ENCODE results near the gene ANGPTL3.
"Not testable (repeated sequence)": the region's sequence is repeated elsewhere in the genome, so short reads cannot be mapped to it uniquely, and the experiment has no call there.

ANGPTL3 gene

DNA sequence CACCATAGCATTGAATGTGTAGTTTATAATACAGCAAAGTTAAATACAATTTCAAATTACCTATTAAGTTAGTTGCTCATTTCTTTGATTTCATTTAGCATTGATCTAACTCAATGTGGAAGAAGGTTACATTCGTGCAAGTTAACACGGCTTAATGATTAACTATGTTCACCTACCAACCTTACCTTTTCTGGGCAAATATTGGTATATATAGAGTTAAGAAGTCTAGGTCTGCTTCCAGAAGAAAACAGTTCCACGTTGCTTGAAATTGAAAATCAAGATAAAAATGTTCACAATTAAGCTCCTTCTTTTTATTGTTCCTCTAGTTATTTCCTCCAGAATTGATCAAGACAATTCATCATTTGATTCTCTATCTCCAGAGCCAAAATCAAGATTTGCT is at the start of gene ANGPTL3:
ANGPTL3 (plus strand) TSS at position 240 of the 400 bp plus-strand sequence; CDS start at position 287, 47 bp downstream.
- no peak within 1 kb of the TSS for H3K27ac ChIP-seq (ENCODE audit: low read length)
- no peaks in the 10 kb centered on the region for H3K9me3 ChIP-seq (ENCODE audit: control insufficient read depth in 2 of 2, low read length in 2 of 2)
- no peak within 1 kb of the TSS for H3K9ac ChIP-seq (ENCODE audit: low read length in 2 of 2)
- H3K4me1 ChIP-seq (ENCODE audit: control insufficient read depth, insufficient read depth, low read length) = no peaks in the 10 kb centered on the region
- H3K4me3 ChIP-seq (ENCODE audit: low read length in 2 of 2) = no peak within 1 kb of the TSS
- H3K36me3 ChIP-seq (ENCODE audit: control insufficient read depth in 2 of 2, insufficient read depth in 2 of 2, low read length in 2 of 2) = no peaks in the 10 kb centered on the region
- no peaks in the 10 kb centered on the region for H3K27me3 ChIP-seq (ENCODE audit: control insufficient read depth in 1 of 2, insufficient read depth in 2 of 2, low read length in 2 of 2)

DNA sequence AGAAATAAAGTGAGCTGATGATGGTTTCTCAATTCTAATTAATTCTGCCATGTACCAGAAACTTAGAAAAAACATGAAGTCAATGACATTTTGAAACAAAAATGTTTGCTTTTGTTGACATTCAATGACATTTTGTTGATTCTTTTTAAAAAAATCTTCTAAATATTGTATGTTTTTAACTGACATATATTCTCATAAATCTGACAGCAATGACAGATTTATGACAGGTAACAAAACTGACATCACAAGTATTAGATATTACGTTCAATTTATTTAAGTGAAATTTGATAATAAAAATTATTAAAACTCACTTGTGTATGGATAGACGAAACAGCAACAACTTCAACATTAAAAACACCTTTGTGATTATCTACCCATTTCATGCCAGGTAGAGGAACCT is 36.0 kb upstream of the ANGPTL3 start:
- no peaks in the 10 kb centered on the region for H3K4me1 ChIP-seq (ENCODE audit: control insufficient read depth, insufficient read depth, low read length)
- no peaks in the 10 kb centered on the region for H3K27me3 ChIP-seq (ENCODE audit: control insufficient read depth in 1 of 2, insufficient read depth in 2 of 2, low read length in 2 of 2)
- no peaks in the 10 kb centered on the region for H3K9me3 ChIP-seq (ENCODE audit: control insufficient read depth in 2 of 2, low read length in 2 of 2)
- H3K9ac ChIP-seq (ENCODE audit: low read length in 2 of 2) = no peak overlapping the region
- no peak overlapping the region for H3K27ac ChIP-seq (ENCODE audit: low read length)
- peaks cover 2 to 10% of the 10 kb centered on the region in 2 donors for H3K36me3 ChIP-seq (ENCODE audit: control insufficient read depth in 2 of 2, insufficient read depth in 2 of 2, low read length in 2 of 2)
- no peak overlapping the region for H3K4me3 ChIP-seq (ENCODE audit: low read length in 2 of 2)

- H3K9ac ChIP-seq (ENCODE audit: low read length in 2 of 2); H3K4me1 ChIP-seq (ENCODE audit: control insufficient read depth, insufficient read depth, low read length); H3K9me3 ChIP-seq (ENCODE audit: control insufficient read depth in 2 of 2, low read length in 2 of 2); H3K27me3 ChIP-seq (ENCODE audit: control insufficient read depth in 1 of 2, insufficient read depth in 2 of 2, low read length in 2 of 2); H3K4me3 ChIP-seq (ENCODE audit: low read length in 2 of 2); H3K27ac ChIP-seq (ENCODE audit: low read length); H3K36me3 ChIP-seq (ENCODE audit: control insufficient read depth in 2 of 2, insufficient read depth in 2 of 2, low read length in 2 of 2): not testable (repeated sequence)
Measured at GRCh38 chr1:62567182-62567581, 30.1 kb upstream of the ANGPTL3 start.

DNA sequence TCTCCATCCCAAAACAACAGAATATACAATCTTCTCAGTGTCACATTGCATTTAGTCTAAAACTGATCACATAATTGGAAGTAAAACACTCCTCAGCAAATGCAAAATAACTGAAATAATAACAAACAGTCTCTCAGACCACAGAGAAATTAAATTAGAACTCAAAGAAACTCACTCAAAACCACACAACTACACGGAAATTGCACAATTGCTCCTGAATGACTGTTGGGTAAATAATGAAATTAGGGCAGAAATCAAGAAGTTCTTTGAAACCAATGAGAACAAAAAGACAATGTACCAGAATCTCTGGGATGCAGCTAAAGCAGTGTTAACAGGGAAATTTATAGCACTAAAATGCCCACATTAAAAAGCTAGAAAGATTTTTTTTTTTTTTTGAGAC is 29.4 kb upstream of the ANGPTL3 start:
- not testable (repeated sequence) for H3K27ac ChIP-seq (ENCODE audit: low read length); H3K4me3 ChIP-seq (ENCODE audit: low read length in 2 of 2); H3K4me1 ChIP-seq (ENCODE audit: control insufficient read depth, insufficient read depth, low read length); H3K9ac ChIP-seq (ENCODE audit: low read length in 2 of 2); H3K9me3 ChIP-seq (ENCODE audit: control insufficient read depth in 2 of 2, low read length in 2 of 2); H3K36me3 ChIP-seq (ENCODE audit: control insufficient read depth in 2 of 2, insufficient read depth in 2 of 2, low read length in 2 of 2); H3K27me3 ChIP-seq (ENCODE audit: control insufficient read depth in 1 of 2, insufficient read depth in 2 of 2, low read length in 2 of 2)

DNA sequence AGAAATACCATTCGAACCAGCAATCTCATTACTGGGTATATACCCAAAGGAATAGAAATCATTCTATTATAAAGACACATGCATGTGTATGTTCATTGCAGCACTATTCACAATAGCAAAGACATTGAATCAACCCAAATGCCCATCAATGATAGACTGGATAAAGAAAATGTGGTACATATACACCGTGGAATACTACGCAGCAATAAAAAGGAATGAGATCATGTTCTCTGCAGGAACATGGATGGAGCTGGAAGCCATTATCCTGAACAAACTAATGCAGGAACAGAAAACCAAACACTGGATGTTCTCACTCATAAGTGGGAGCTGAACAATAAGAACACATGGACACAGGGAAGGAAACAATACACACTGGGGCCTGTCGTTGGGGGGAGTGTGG is 25.8 kb upstream of the ANGPTL3 start:
- not testable (repeated sequence) for H3K27me3 ChIP-seq (ENCODE audit: control insufficient read depth in 1 of 2, insufficient read depth in 2 of 2, low read length in 2 of 2); H3K4me3 ChIP-seq (ENCODE audit: low read length in 2 of 2); H3K4me1 ChIP-seq (ENCODE audit: control insufficient read depth, insufficient read depth, low read length); H3K27ac ChIP-seq (ENCODE audit: low read length); H3K9me3 ChIP-seq (ENCODE audit: control insufficient read depth in 2 of 2, low read length in 2 of 2); H3K36me3 ChIP-seq (ENCODE audit: control insufficient read depth in 2 of 2, insufficient read depth in 2 of 2, low read length in 2 of 2); H3K9ac ChIP-seq (ENCODE audit: low read length in 2 of 2)

DNA sequence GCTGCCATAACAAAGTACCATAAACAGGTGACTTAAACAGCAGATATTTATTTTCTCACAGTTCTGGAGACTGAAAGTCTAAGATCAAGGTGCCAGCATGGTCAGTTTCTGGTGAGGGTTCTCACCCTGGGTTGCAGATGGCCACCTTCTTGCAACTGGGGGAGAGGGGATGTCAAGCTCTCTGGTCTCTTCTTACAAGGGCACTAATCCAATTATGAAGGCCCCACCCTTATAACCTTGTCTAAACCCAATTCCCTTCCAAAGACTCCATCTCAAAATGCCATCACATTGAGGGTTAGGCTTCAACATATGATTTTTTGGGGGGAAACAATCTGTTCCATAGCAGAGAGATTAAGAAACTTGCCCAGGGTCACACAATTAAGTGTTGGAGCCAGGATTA is 24.8 kb upstream of the ANGPTL3 start:
- no peak overlapping the region for H3K9ac ChIP-seq (ENCODE audit: low read length in 2 of 2)
- no peak overlapping the region for H3K27ac ChIP-seq (ENCODE audit: low read length)
- no peaks in the 10 kb centered on the region for H3K4me1 ChIP-seq (ENCODE audit: control insufficient read depth, insufficient read depth, low read length)
- no peaks in the 10 kb centered on the region for H3K27me3 ChIP-seq (ENCODE audit: control insufficient read depth in 1 of 2, insufficient read depth in 2 of 2, low read length in 2 of 2)
- peaks cover 0 to 4% of the 10 kb centered on the region in 2 donors for H3K36me3 ChIP-seq (ENCODE audit: control insufficient read depth in 2 of 2, insufficient read depth in 2 of 2, low read length in 2 of 2)
- H3K9me3 ChIP-seq (ENCODE audit: control insufficient read depth in 2 of 2, low read length in 2 of 2) = no peaks in the 10 kb centered on the region
- no peak overlapping the region for H3K4me3 ChIP-seq (ENCODE audit: low read length in 2 of 2)

DNA sequence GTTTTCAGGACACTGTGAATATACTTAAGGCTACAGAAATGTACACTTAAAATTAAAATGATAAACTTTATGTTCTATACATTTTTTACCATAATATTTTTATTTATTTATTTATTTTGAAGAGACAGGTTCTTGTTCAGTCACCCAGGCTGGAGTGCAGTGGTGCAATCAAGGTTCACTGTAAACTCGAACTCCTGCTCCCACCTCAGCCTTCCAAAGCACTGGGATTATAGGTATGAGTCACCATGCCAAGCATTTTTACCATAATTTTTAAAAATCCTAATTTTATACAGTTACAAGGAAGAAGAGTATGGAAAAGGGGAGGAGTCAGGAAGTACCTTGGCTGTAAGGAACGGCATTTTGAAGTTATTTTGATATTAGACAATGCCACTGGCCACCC is 23.6 kb upstream of the ANGPTL3 start:
- Histone ChIP-seq H3K4me3 (ENCODE audit: low read length in 2 of 2) (no peak overlapping the region), H3K4me1 (ENCODE audit: control insufficient read depth, insufficient read depth, low read length) (no peaks in the 10 kb centered on the region), H3K9ac (ENCODE audit: low read length in 2 of 2) (no peak overlapping the region), H3K27me3 (ENCODE audit: control insufficient read depth in 1 of 2, insufficient read depth in 2 of 2, low read length in 2 of 2) (no peaks in the 10 kb centered on the region), H3K27ac (ENCODE audit: low read length) (no peak overlapping the region), H3K36me3 (ENCODE audit: control insufficient read depth in 2 of 2, insufficient read depth in 2 of 2, low read length in 2 of 2) (peaks cover 0 to 4% of the 10 kb centered on the region in 2 donors), H3K9me3 (ENCODE audit: control insufficient read depth in 2 of 2, low read length in 2 of 2) (no peaks in the 10 kb centered on the region)

DNA sequence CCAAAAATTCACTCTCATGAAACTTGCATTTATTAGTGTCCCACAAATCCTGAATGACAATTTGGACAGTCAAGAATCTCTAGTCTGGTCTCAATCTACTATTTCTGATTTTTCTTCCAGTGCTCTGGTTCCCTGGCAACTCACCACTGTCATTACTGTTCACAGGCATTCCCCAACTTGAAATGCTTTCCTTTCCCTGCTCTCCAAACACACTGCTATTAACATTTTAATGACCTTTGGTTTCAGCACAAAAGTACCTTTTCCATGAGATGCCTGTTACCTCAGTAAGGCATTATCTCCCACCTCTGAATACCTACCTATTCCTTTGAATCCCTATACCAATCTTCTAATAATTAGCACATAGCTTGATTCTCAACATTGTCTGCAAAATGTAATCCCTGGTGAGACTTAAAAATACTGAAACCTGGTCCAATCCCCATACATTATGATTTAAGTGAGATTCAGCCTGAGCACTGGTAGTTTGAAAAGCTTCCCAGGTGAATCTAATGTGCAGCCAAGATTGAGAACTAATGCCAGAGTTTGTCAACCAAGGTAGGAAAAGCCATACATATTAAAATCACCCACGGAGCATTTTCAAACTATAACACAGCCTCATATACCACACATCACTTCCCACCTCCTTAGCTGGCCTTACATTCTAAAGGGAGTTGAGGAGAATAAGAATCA is 11.7 kb upstream of the ANGPTL3 start:
- H3K27ac ChIP-seq (ENCODE audit: low read length) = no peak overlapping the region
- no peak overlapping the region for H3K4me3 ChIP-seq (ENCODE audit: low read length in 2 of 2)
- no peaks in the 10 kb centered on the region for H3K4me1 ChIP-seq (ENCODE audit: control insufficient read depth, insufficient read depth, low read length)
- H3K27me3 ChIP-seq (ENCODE audit: control insufficient read depth in 1 of 2, insufficient read depth in 2 of 2, low read length in 2 of 2) = no peaks in the 10 kb centered on the region
- H3K36me3 ChIP-seq (ENCODE audit: control insufficient read depth in 2 of 2, insufficient read depth in 2 of 2, low read length in 2 of 2) = no peaks in the 10 kb centered on the region
- no peak overlapping the region for H3K9ac ChIP-seq (ENCODE audit: low read length in 2 of 2)
- no peaks in the 10 kb centered on the region for H3K9me3 ChIP-seq (ENCODE audit: control insufficient read depth in 2 of 2, low read length in 2 of 2)

GRCh38 chr1:62588000-62588399 is 9.3 kb upstream of the ANGPTL3 start:
- H3K9me3 ChIP-seq (ENCODE audit: control insufficient read depth in 2 of 2, low read length in 2 of 2) = no peaks in the 10 kb centered on the region

DNA sequence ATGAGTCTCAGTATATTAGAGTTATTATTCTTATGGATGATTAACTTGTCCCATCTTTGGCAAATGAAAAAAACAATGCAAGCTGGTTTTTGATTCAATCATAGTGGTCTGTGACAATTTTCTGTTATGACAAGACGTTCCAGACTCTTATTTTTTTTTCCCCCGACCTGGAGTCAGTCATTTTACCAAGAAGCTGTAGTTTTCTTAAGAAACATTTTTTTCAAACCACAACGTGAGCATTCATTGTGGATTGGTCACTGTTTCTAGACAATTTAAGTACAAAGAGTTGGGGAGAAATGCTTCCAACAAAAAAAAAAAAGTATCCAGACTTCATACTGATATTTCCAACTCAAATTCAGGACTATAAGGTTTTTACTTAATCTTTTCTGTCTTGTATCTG is 8.0 kb upstream of the ANGPTL3 start:
- H3K27me3 ChIP-seq (ENCODE audit: control insufficient read depth in 1 of 2, insufficient read depth in 2 of 2, low read length in 2 of 2) = no peaks in the 10 kb centered on the region
- H3K36me3 ChIP-seq (ENCODE audit: control insufficient read depth in 2 of 2, insufficient read depth in 2 of 2, low read length in 2 of 2) = no peaks in the 10 kb centered on the region
- H3K27ac ChIP-seq (ENCODE audit: low read length) = no peak overlapping the region
- H3K4me3 ChIP-seq (ENCODE audit: low read length in 2 of 2) = no peak overlapping the region
- H3K4me1 ChIP-seq (ENCODE audit: control insufficient read depth, insufficient read depth, low read length) = no peaks in the 10 kb centered on the region
- no peak overlapping the region for H3K9ac ChIP-seq (ENCODE audit: low read length in 2 of 2)
- no peaks in the 10 kb centered on the region for H3K9me3 ChIP-seq (ENCODE audit: control insufficient read depth in 2 of 2, low read length in 2 of 2)

More at GRCh38 chr1:62588000-62588399, 9.3 kb upstream of the ANGPTL3 start:
- Histone ChIP-seq H3K36me3 (ENCODE audit: control insufficient read depth in 2 of 2, insufficient read depth in 2 of 2, low read length in 2 of 2) (no peaks in the 10 kb centered on the region), H3K4me1 (ENCODE audit: control insufficient read depth, insufficient read depth, low read length) (no peaks in the 10 kb centered on the region), H3K27me3 (ENCODE audit: control insufficient read depth in 1 of 2, insufficient read depth in 2 of 2, low read length in 2 of 2) (no peaks in the 10 kb centered on the region), H3K4me3 (ENCODE audit: low read length in 2 of 2) (no peak overlapping the region), H3K27ac (ENCODE audit: low read length) (no peak overlapping the region), H3K9ac (ENCODE audit: low read length in 2 of 2) (no peak overlapping the region)

DNA sequence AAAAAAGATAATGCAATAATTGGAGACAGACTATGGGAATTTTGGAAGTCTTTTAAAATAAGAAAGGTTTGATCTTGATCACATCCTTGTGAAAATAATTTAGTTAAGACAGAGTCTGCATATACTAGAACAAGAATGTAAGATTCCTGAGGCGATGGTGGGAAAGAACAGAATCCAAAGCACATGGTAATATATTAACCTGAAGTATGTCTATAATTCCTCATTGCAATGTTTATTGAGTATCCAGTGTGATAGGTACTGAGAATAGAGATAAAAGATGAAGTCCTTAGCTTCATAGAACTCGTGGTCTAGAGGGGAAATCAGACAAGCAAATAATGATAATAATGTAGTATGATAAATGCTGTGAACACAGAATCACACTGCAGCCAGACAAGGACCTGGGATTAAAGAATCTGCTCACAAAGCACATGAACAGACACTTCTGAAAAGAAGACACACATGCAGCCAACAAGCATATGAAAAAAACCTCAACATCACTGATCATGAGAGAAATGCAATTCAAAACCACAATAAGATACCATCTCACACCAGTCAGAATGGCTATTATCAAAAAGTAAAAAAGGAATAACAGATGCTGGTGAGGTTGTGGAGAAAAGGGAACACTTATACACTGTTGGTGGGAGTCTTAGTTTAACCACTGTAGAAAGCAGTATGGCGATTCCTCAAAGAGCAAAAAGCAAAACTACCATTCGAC is 6.9 kb upstream of the ANGPTL3 start:
- H3K9ac ChIP-seq (ENCODE audit: low read length in 2 of 2) = no peak overlapping the region
- H3K27me3 ChIP-seq (ENCODE audit: control insufficient read depth in 1 of 2, insufficient read depth in 2 of 2, low read length in 2 of 2) = no peaks in the 10 kb centered on the region
- no peaks in the 10 kb centered on the region for H3K4me1 ChIP-seq (ENCODE audit: control insufficient read depth, insufficient read depth, low read length)
- no peak overlapping the region for H3K4me3 ChIP-seq (ENCODE audit: low read length in 2 of 2)
- H3K36me3 ChIP-seq (ENCODE audit: control insufficient read depth in 2 of 2, insufficient read depth in 2 of 2, low read length in 2 of 2) = no peaks in the 10 kb centered on the region
- H3K27ac ChIP-seq (ENCODE audit: low read length) = no peak overlapping the region
- H3K9me3 ChIP-seq (ENCODE audit: control insufficient read depth in 2 of 2, low read length in 2 of 2) = no peaks in the 10 kb centered on the region

Measured in stomach smooth muscle (tissue), 2 donors.